Liver (tissue), 9 donors: ENCODE data around the gene ZNF568. TPM values are rescaled to one million over a fixed set of nuclear protein-coding genes. Genes with fewer than 3 reads are reported as not detected.

Experiments used
- DNase-seq: peaks from one replicate; pipeline ENCODE4 v3.0.0-alpha.2; 2017; ENCODE audit warnings: low spot score
- H3K27ac ChIP-seq, 2 donors: one replicate each; pipeline ENCODE4 v1.7.0; 2013; ENCODE audit warnings: inconsistent platforms in 2 of 2, low read length in 2 of 2, control low read depth in 1 of 2, low read depth in 1 of 2, mild to moderate bottlenecking in 1 of 2
- H3K27me3 ChIP-seq, 4 donors: one replicate each; pipeline versions ENCODE4 v1.6.1 to v1.7.0; 2013; ENCODE audit warnings: low read length in 3 of 4, inconsistent platforms in 1 of 4, mild to moderate bottlenecking in 1 of 4, moderate library complexity in 1 of 4; ENCODE audit not compliant: control insufficient read depth in 4 of 4, insufficient read depth in 4 of 4
- H3K36me3 ChIP-seq, 4 donors: one replicate each; pipeline versions ENCODE4 v1.6.1 to v1.7.0; 2013; ENCODE audit warnings: low read length in 3 of 4, mild to moderate bottlenecking in 3 of 4, low read depth in 1 of 4, moderate library complexity in 1 of 4; ENCODE audit not compliant: control insufficient read depth in 4 of 4, insufficient read depth in 3 of 4
- H3K4me1 ChIP-seq, 4 donors: one replicate each; pipeline versions ENCODE4 v1.6.1 to v1.7.0; 2013; ENCODE audit warnings: low read length in 3 of 4, mild to moderate bottlenecking in 3 of 4, moderate library complexity in 1 of 4; ENCODE audit not compliant: control insufficient read depth in 4 of 4, insufficient read depth in 4 of 4
- H3K4me3 ChIP-seq, 3 donors: one replicate each; pipeline versions ENCODE4 v1.6.1 to v1.7.0; 2013; ENCODE audit warnings: low read length in 3 of 3, control low read depth in 1 of 3, low read depth in 1 of 3, mild to moderate bottlenecking in 1 of 3
- H3K9ac ChIP-seq, 2 donors: one replicate each; pipeline ENCODE4 v1.7.0; 2013; ENCODE audit warnings: low read length in 2 of 2, mild to moderate bottlenecking in 2 of 2, moderate library complexity in 2 of 2, control low read depth in 1 of 2, low read depth in 1 of 2
- H3K9me3 ChIP-seq, 4 donors: one replicate each; pipeline versions ENCODE4 v1.6.1 to v1.7.0; 2013; ENCODE audit warnings: low read length in 3 of 4; ENCODE audit not compliant: control insufficient read depth in 4 of 4
- ATF3 ChIP-seq: IDR thresholded peaks from 2 replicates; pipeline ENCODE4 v1.6.1; 2016; ENCODE audit warnings: antibody characterized with exemption
- CTCF ChIP-seq: fragments of 150-350 bp; IDR thresholded peaks from 2 replicates; pipeline ENCODE4 v1.5.1; 2017; ENCODE audit warnings: improper control_type of control experiment, low read depth, low read length; ENCODE audit not compliant: missing input control
- EGR1 ChIP-seq, 2 donors: IDR thresholded peaks; 2 replicates each; pipeline ENCODE4 v1.6.1; 2016 to 2018; ENCODE audit warnings: antibody characterized with exemption in 2 of 2, low read depth in 2 of 2
- FOXA1 ChIP-seq: IDR thresholded peaks from 2 replicates; pipeline ENCODE4 v1.6.1; 2016; ENCODE audit warnings: antibody characterized with exemption
- FOXA2 ChIP-seq: IDR thresholded peaks from 2 replicates; pipeline ENCODE4 v1.6.1; 2016; ENCODE audit warnings: antibody characterized with exemption
- GABPA ChIP-seq, 2 donors: IDR thresholded peaks in 1 of 2; conservative IDR thresholded peaks in 1 of 2; 2 replicates each; pipeline ENCODE4 v1.6.1; 2016; ENCODE audit warnings: antibody characterized with exemption in 2 of 2, mild to moderate bottlenecking in 1 of 2, moderate library complexity in 1 of 2
- HNF4A ChIP-seq, 2 donors: conservative IDR thresholded peaks; 2 replicates each; pipeline ENCODE4 v1.6.1; 2016; ENCODE audit warnings: antibody characterized with exemption in 2 of 2, mild to moderate bottlenecking in 2 of 2
- HNF4G ChIP-seq: IDR thresholded peaks from 2 replicates; pipeline ENCODE4 v1.6.1; 2016; ENCODE audit warnings: antibody characterized with exemption
- JUND ChIP-seq, 2 donors: IDR thresholded peaks; 2 replicates each; pipeline ENCODE4 v1.6.1; 2016; ENCODE audit warnings: antibody characterized with exemption in 2 of 2
- NR2F2 ChIP-seq: IDR thresholded peaks from 2 replicates; pipeline ENCODE4 v1.6.1; 2016; ENCODE audit warnings: antibody characterized with exemption
- RAD21 ChIP-seq, 2 donors: IDR thresholded peaks; 2 replicates each; pipeline ENCODE4 v1.6.1; 2016; ENCODE audit warnings: antibody characterized with exemption in 2 of 2, mild to moderate bottlenecking in 2 of 2
- REST ChIP-seq: IDR thresholded peaks from 2 replicates; pipeline ENCODE4 v1.6.1; 2016; ENCODE audit warnings: antibody characterized with exemption, mild to moderate bottlenecking
- RXRA ChIP-seq, 2 donors: IDR thresholded peaks; 2 replicates each; pipeline ENCODE4 v1.6.1; 2017 to 2018; ENCODE audit warnings: antibody characterized with exemption in 2 of 2, mild to moderate bottlenecking in 1 of 2
- SP1 ChIP-seq: IDR thresholded peaks from 2 replicates; pipeline ENCODE4 v1.6.1; 2018; ENCODE audit warnings: antibody characterized with exemption, mild to moderate bottlenecking
- TAF1 ChIP-seq: conservative IDR thresholded peaks from 2 replicates; pipeline ENCODE4 v1.6.1; 2016; ENCODE audit warnings: antibody characterized with exemption, mild to moderate bottlenecking
- YY1 ChIP-seq: IDR thresholded peaks from 2 replicates; pipeline ENCODE4 v1.6.1; 2016; ENCODE audit warnings: antibody characterized with exemption, mild to moderate bottlenecking
- WGBS: extraction: QIAGEN DNeasy Blood & Tissue Kit; methylation state at CpG from one replicate; pipeline ENCODE4 v1.1.7; 2013; 5-methylcytosine and 5-hydroxymethylcytosine counted together
- polyA plus RNA-seq, 2 donors: library from polyadenylated mRNA; stranded (reverse) in 1 of 2; unstranded in 1 of 2; fragments of 200-250 nt in 1 of 2; fragments of >200 nt in 1 of 2; fragmentation: Nextera tagmentation in 1 of 2; extraction: Ambion mirVana in 1 of 2; gene quantifications; one replicate each; pipeline versions ENCODE4 v1.2.1 to v1.2.3, GENCODE V29; 2013 to 2015
- total RNA-seq, 2 donors: library from RNA; depleted of rRNA; stranded (reverse); fragments of >200 nt; gene quantifications; one replicate each; pipeline ENCODE4 v1.2.3, GENCODE V29; 2014
- TF ChIP-seq, protein P1 (sequence below): IDR thresholded peaks from 2 replicates; pipeline ENCODE4 v1.6.1; 2016; ENCODE audit warnings: antibody characterized with exemption
- TF ChIP-seq, protein P2 (sequence below): IDR thresholded peaks from 2 replicates; pipeline ENCODE4 v1.6.1; 2016; ENCODE audit warnings: antibody characterized with exemption
- donor health status: healthy.
- donor health status: healthy.
- donor health status: healthy.
- donor health status: healthy.
- donor health status: healthy.

ZNF568 gene
- total and polyA plus RNA-seq, 4 donors, result 1.4 to 5.5 (median 2.8) TPM

DNA sequence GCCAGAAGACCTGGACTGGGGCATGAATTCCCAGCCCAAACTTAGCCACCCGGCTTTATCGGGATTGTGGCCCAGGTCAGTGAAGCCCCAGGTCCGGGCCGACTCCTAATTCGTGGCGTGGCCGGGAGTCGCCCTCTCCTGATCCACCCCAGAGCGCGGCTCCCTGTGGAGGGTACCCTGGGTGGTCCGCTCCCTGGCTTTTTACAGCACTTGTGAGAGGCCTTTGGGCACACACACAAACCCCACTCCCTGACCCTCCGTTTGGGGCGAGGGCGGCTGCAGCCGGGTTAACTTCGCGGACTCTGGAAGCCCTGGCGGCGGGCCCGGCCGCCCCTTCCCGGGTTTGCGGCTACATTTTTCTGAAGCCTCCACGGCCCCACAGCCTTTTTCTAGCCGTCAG, 56.4 kb downstream of the ZNF568 start:
- Histone ChIP-seq H3K9me3 (peaks cover 7 to 11% (median 8%) of the 10 kb centered on the region in 4 donors), H3K4me1 (peaks cover 0 to 13% (median 7%) of the 10 kb centered on the region in 4 donors), H3K9ac (no peak overlapping the region), H3K36me3 (peaks cover 0 to 4% (median under 1%) of the 10 kb centered on the region in 4 donors), H3K27ac (peak overlapping the region; percentile 60 to 79), H3K4me3 (peak overlapping the region; percentile 65 to 90 (median 90)), H3K27me3 (no peaks in the 10 kb centered on the region)
- peak; percentile 32 for DNase-seq
- TF ChIP-seq EGR1 (IDR thresholded peaks at IDR 0.05; ENCODE audit: low read depth in 2 of 2), result no peak
- TF ChIP-seq REST, result no peak
- TF ChIP-seq, protein P1, sequence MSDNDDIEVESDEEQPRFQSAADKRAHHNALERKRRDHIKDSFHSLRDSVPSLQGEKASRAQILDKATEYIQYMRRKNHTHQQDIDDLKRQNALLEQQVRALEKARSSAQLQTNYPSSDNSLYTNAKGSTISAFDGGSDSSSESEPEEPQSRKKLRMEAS, result no peak
- no peak for TF ChIP-seq YY1
- TF ChIP-seq FOXA1, result no peak
- no peak for TF ChIP-seq ATF3
- WGBS, result 41% methylated on average over 25 of the region's 25 CpGs

- DNase-seq, result peak; percentile 88
- H3K27me3 ChIP-seq, result no peaks in the 10 kb centered on the region
- H3K27ac ChIP-seq, result peak overlapping the region; percentile 60 to 79
- TF ChIP-seq GABPA (IDR thresholded peaks at IDR 0.05 in 1 of 2, conservative IDR thresholded peaks at IDR 0.05 in 1 of 2) (peak; percentile 25 to 82), YY1 (peak; percentile 56), JUND (IDR thresholded peaks at IDR 0.05) (no peak), REST (peak; percentile 33), ATF3 (no peak), RXRA (IDR thresholded peaks at IDR 0.05) (peak; percentile 37 to 59), NR2F2 (peak; percentile 75), HNF4G (no peak), FOXA1 (no peak), CTCF (peak; percentile 56), HNF4A (conservative IDR thresholded peaks at IDR 0.05) (peak in 1 of 2 donors; percentile 23), FOXA2 (no peak), TAF1 (no peak), EGR1 (IDR thresholded peaks at IDR 0.05; ENCODE audit: low read depth in 2 of 2) (no peak), SP1 (no peak), RAD21 (IDR thresholded peaks at IDR 0.05) (peak; percentile 73 to 80)
- TF ChIP-seq, protein P1, result no peak
- TF ChIP-seq, protein P2, sequence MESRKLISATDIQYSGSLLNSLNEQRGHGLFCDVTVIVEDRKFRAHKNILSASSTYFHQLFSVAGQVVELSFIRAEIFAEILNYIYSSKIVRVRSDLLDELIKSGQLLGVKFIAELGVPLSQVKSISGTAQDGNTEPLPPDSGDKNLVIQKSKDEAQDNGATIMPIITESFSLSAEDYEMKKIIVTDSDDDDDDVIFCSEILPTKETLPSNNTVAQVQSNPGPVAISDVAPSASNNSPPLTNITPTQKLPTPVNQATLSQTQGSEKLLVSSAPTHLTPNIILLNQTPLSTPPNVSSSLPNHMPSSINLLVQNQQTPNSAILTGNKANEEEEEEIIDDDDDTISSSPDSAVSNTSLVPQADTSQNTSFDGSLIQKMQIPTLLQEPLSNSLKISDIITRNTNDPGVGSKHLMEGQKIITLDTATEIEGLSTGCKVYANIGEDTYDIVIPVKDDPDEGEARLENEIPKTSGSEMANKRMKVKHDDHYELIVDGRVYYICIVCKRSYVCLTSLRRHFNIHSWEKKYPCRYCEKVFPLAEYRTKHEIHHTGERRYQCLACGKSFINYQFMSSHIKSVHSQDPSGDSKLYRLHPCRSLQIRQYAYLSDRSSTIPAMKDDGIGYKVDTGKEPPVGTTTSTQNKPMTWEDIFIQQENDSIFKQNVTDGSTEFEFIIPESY, result no peak
- 3% methylated on average over 56 of the region's 56 CpGs for WGBS
- peak overlapping the region in 1 of 2 donors; percentile 19 for H3K9ac ChIP-seq
- peaks cover 11 to 15% (median 12%) of the 10 kb centered on the region in 4 donors for H3K9me3 ChIP-seq
- peaks cover 0 to 5% (median 4%) of the 10 kb centered on the region in 4 donors for H3K36me3 ChIP-seq
- H3K4me3 ChIP-seq, result peak overlapping the region; percentile 65 to 90 (median 90)
- H3K4me1 ChIP-seq, result peaks cover 0 to 13% (median 7%) of the 10 kb centered on the region in 4 donors
These were observed 57.1 kb downstream of the ZNF568 start for GRCh38 chr19:36973021-36973843.
